NCI-H748 (cell line): ENCODE data around the gene KIF26B.

ENCODE experiments used
- DNase-seq: peaks from one replicate; lab custom pipeline; 2025; ENCODE audit not compliant: unreplicated experiment; lab: John Stamatoyannopoulos, UW

Gene KIF26B

GRCh38 chr1:245448975-245449431, 294.2 kb downstream of the KIF26B start:
- DNase-seq, result no peak

DNA sequence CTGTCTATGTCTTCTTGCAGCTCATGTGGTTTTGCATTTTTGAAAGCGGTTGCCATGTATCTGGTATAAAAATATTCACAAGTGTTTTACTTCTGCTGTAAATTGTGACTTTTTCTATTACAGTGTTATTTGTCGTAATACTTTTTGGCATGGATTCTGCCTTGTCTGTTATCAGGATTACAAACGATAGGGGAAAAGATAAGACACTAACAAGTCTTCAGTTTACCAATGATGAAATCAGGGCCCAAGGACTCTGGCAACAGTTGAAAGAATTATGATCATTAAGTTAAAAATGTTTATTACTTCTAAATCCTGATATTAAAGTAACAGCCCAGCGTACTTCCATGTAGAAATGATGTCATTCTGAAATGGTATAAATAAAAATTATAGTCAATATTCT, 298.8 kb downstream of the KIF26B start:
- DNase-seq, result no peak

DNA sequence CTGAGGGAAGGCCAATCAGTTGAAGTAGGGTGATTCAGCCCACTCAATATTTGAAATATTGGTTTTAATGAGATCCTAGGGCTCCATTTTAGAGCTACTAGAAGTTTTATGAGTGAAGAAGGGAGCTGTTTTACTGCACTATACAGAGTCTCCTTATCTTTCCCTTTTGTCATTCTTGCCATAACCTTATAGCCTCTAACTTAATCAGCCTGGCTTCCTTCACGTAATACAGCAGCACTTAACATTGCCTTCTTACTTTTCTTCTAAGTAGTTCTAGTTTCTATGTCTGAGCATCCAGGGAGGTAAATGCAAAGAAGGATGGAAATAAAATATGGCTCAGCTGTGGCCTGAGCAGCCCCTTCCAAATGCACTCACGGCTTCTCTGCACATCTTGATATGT, 299.3 kb downstream of the KIF26B start:
- no peak for DNase-seq

GRCh38 chr1:245457562-245457961, 302.8 kb downstream of the KIF26B start:
- no peak for DNase-seq

GRCh38 chr1:245458234-245458633, 303.4 kb downstream of the KIF26B start:
- no peak for DNase-seq

DNA sequence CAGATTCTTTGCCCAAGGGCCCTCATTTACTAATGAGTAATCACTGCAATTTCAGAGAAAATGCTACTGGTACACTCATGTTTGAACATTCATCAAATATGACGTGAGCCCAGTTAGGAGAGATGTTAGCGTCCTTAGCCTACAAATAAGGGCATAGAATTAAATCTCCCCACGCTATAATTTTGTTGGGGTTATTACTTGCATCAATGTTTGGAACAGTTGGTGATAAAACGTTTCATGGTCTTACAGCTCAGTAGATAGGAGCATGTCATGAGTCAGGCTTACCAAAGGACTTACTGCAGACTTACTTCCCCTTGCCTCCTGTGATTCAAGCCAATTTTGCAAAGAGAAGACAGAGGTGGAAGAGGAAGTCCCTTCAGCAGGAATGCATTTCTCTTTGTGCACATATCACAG, 304.0 kb downstream of the KIF26B start:
- no peak for DNase-seq

DNA sequence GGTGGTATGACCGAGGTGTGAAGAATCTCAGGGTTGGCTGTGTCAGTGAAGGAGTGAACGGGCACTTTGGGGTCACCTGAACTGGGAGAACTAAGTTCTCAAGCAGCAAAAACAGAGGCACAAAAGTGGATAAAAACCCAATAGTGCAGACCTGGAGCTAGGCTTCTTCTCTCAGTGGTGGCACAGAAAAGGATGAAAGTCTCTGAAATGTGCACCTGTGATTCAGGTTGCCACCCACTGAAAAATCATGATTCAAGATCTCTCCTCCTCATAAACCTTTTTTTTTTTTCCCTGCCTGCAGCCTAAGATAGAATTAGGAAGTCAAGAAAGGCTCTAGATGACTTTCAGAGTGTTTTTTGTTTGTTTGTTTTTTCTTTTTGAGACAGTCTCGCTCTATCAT, 304.8 kb downstream of the KIF26B start:
- DNase-seq, result no peak

DNA sequence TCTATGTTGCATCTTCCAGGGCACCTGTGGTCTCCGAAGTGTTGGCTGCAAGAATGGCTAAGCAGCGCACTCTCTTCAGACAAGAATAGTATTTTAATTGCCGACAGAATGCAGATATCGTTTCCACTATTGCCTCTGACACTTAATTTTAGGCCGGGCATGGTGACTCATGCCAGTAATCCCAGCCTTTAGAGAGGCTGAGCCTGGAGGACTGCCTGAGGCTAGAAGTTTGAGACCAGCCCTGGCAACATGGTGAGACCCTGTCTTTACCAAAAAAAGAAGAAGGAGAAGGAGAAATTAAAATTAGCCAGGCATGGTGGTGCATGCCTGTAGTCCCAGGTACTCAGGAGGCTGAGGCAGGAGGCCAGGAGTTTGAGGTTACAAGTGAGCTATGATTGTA, 306.9 kb downstream of the KIF26B start:
- DNase-seq, result no peak

- no peak for DNase-seq
Measured at GRCh38 chr1:245462161-245462560, 307.4 kb downstream of the KIF26B start.

- DNase-seq, result no peak
Measured at GRCh38 chr1:245463392-245464165, 308.8 kb downstream of the KIF26B start.

- no peak for DNase-seq
Measured at GRCh38 chr1:245464290-245464689, 309.5 kb downstream of the KIF26B start.

- no peak for DNase-seq
Measured at GRCh38 chr1:245465666-245466065, 310.9 kb downstream of the KIF26B start.

GRCh38 chr1:245466261-245466660, 311.5 kb downstream of the KIF26B start:
- DNase-seq, result no peak

- DNase-seq, result no peak
Measured at GRCh38 chr1:245467804-245468203, 313.0 kb downstream of the KIF26B start.

DNA sequence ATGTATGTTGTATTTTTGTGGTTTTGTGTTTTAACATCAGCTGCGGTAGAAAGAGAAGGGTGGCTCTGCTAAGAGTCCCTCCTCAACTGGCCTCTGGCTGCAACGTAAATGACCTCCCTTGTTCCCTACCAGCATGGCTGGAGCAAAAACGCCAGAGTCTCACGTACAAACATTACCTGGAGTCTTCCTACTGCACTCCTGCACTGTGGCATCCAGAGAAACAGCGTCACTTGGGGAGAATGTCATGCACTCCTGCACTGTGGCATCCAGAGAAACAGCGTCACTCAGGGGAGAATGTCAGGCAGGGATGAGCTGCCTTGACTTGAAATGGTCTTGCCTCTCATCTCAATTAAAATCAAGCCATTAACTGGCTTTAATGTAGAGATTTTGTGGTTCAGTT, 314.2 kb downstream of the KIF26B start:
- DNase-seq, result no peak

GRCh38 chr1:245469734-245470133, 314.9 kb downstream of the KIF26B start:
- DNase-seq, result peak; percentile 5

DNA sequence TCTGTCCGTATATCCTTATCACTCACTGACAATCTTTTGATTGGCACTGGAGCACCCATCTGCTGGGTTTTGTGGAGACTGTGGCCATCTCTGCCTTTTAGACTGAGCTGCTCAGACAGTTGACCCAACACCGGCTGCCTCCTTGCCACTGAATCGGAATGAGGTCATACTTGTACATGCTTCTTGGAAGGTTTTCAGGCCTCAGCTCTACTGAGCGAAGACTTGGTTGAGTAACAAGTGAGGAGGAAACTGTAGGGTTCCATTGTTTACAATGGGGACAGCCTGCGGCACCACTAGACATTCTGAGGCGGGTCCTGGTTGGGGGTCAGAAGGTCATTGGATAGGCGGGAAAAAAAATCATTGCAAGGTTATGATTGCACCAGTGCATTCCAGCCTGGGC, 320.3 kb downstream of the KIF26B start:
- DNase-seq, result no peak

- DNase-seq, result no peak
Measured at GRCh38 chr1:245475961-245476516, 321.3 kb downstream of the KIF26B start.

GRCh38 chr1:245477941-245478340, 323.2 kb downstream of the KIF26B start:
- no peak for DNase-seq

GRCh38 chr1:245480393-245481120, 325.8 kb downstream of the KIF26B start:
- DNase-seq, result no peak

DNA sequence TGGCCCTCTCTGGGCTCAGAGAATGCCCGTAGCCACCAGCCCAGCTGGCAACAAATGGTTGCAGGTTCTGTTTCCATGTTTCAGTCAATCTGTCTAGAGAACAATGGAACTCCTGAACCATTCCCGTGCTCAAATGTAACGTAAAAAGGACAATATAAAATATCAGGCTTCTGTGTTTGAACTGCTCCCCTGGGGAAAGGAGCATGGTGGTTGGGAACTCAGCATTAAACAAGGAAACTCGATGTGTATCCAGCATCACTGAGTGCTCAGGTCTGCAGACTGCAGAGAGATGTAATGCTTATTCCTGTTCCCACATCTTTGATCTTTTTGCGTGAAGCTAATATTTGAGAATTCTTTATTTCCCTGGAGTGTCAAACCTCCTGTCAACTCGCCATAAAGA, 326.5 kb downstream of the KIF26B start:
- no peak for DNase-seq

- DNase-seq, result no peak
Measured at GRCh38 chr1:245483247-245483646, 328.5 kb downstream of the KIF26B start.
